PC-3 (cell line): ENCODE results near the gene TOMM34.

ENCODE experiments used
- EZH2 ChIP-seq: fragments of 300-600 bp; sonication (generic); IDR thresholded peaks from one replicate; pipeline ENCODE4 v1.6.1; 2017; ENCODE audit warnings: antibody characterized with exemption, mild to moderate bottlenecking, low read length; ENCODE audit not compliant: unreplicated experiment
- EZH2phosphoT487 ChIP-seq: fragments of 300-600 bp; sonication (generic); IDR thresholded peaks from 2 replicates; pipeline ENCODE4 v1.6.1; 2018; ENCODE audit warnings: mild to moderate bottlenecking, antibody characterized with exemption, low read length, borderline replicate concordance
- TF ChIP-seq, protein P1 (sequence below): fragments of 300-600 bp; sonication (generic); conservative IDR thresholded peaks from 2 replicates; pipeline ENCODE4 v1.5.1; 2017; ENCODE audit warnings: antibody characterized with exemption, low read depth, mild to moderate bottlenecking, low read length

GRCh38 chr20:44910690-44911262, 49.4 kb downstream of the TOMM34 start:
- TF ChIP-seq, protein P1, sequence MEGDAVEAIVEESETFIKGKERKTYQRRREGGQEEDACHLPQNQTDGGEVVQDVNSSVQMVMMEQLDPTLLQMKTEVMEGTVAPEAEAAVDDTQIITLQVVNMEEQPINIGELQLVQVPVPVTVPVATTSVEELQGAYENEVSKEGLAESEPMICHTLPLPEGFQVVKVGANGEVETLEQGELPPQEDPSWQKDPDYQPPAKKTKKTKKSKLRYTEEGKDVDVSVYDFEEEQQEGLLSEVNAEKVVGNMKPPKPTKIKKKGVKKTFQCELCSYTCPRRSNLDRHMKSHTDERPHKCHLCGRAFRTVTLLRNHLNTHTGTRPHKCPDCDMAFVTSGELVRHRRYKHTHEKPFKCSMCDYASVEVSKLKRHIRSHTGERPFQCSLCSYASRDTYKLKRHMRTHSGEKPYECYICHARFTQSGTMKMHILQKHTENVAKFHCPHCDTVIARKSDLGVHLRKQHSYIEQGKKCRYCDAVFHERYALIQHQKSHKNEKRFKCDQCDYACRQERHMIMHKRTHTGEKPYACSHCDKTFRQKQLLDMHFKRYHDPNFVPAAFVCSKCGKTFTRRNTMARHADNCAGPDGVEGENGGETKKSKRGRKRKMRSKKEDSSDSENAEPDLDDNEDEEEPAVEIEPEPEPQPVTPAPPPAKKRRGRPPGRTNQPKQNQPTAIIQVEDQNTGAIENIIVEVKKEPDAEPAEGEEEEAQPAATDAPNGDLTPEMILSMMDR, result no peak
- TF ChIP-seq EZH2 (no peak), EZH2phosphoT487 (no peak)
